Stromal cell of bone marrow (primary cell): ENCODE data around the gene MRPL58.
"Not testable (repeated sequence)": the region's sequence is repeated elsewhere in the genome, so short reads cannot be mapped to it uniquely, and the experiment has no call there.

Experiments
- DNase-seq: peaks from one replicate; pipeline ENCODE4 v3.0.0-alpha.2; 2012; ENCODE audit warnings: low read depth

The MRPL58 gene

DNA sequence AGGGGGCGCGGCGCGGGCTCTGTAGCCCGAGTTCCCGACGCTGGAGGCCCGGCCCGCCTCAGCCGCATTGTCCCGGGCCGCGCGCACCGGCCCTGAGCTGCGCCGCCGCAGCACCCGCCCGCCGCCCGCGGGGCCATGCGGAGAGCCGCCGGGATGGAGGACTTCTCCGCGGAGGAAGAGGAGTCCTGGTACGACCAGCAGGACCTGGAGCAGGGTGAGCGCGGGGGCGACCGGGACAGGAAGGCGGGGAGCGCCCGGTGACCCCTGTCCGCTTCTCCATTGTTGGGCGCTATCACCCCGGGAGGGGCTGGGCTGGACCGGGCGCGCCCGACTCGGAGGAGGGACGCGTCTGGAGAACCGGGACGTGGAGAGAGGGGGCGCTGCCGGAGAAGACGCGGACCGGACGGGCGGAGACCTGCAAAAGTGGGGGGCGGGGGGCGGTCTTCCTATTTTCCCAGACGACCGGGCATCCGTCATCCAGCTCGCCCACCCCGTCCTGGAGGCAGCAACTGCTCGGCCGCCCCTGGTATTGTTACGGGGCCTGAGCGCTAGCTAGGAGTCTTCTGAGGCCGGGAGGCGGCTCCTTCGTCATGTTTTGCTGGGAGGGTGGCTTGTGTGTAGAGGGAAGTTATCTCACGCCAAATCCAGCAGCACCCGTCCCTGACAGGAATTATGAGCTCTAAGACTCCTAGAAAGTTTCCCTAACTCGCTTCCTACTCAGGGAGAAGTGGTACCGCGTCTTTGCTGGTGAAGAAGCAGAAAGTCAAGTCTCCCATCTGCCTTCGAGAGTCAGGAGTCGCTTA lies 24.4 kb upstream of the MRPL58 start:
- peak; percentile 79 for DNase-seq

- no peak for DNase-seq
Observed at GRCh38 chr17:74990581-74991105, 21.8 kb upstream of the MRPL58 start.

DNA sequence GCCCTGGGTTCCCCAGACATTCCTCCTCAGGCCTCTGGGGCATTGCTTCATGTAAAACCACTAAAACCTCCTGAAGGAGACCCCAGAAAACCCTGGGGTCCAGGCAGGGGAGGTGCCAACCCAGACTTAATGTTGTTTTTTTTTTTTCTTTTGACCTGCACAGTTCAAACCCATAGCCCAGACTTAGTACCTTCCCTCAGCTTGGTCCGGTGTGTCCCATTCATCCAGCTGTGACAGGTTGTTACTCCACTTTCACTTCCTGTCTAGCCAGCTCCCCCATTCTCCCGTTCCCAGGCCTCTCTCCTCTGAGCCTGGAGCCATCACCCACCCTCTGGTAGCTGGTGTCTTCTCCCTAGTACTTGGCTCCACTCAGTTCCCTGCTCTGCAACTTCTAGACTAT lies 20.2 kb upstream of the MRPL58 start:
- no peak for DNase-seq

- no peak for DNase-seq
Observed at GRCh38 chr17:74994440-74994839, 18.0 kb upstream of the MRPL58 start.

DNA sequence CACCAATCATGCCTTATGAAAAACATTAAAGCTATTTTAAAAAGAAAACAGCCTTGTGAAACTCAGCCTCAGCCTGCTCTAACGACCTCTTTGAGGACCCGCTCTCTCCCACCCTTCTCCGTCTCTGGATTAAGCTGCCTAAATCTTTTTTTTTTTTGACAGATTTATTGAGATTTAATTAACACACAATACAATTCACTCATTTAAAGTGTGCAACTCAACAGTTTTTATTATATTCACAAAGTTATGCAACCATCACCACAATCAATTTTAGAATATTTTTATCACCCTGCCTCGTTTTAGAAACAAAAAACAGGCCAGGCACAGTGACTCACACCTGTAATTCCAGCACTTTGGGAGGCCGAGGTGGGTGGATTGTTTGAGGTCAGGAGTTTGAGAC lies 16.6 kb upstream of the MRPL58 start:
- no peak for DNase-seq

GRCh38 chr17:74998783-74999182 lies 13.7 kb upstream of the MRPL58 start:
- no peak for DNase-seq

DNA sequence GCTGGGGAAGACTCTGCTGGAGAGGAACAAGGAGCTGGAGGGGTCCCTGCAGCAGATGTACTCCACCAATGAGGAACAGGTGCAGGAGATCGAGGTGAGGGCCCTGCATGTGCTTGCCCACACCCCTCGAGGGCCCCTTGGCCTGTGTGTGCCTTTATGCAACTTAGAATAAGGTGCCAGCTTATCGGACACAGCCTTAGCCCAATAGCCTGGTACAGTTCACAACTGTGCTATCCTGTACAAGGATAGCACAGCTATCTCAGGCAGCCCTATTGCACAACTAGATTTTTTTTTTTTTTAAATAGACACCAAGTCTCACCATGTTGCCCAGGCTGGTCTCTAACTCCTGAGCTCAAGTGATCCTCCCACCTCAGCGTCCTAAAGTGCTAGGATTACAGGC lies 12.9 kb upstream of the MRPL58 start:
- no peak for DNase-seq

DNA sequence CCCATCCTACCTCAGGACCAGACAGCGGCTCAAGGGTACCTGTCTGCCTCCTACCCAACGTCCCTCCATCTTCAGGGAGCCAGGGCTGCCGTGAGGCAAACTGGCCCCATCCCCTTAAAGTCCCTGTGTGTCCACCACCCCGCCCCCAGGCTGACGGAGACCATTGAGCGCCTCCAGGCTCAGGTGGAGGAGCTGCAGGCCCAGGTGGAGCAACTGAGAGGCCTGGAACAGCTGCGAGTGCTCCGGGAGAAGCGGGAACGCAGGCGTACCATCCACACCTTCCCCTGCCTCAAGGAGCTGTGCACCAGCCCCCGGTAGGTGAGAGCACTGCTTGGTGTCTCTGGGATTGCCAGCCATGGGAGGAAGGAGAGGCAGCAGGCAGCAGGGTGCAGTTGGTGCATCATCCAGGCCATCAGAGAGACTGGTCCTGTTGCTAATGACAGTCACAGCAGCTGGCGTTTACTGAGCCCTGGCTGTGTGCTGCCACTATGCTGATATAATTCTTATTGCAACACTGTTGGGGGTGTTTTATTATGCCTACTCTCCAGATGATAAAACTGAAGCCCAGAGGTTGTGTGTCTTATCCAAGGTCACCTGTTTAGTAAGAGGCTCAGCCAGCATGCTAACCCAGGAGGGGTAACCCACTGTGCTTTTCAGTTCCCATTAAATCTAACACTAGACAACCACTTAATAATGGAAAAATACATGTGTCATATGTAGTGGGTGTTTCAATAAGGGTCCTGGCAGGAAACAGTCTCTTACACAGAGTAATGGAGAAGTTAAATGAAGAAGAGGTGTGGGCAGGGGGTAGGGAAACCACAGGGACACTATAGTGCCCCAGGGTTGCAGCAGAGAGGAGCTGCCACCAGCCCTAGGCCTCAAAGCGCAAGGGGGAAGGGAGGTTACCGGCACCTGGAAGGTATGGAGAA lies 10.3 kb upstream of the MRPL58 start:
- DNase-seq, result no peak

- no peak for DNase-seq
Observed at GRCh38 chr17:75003070-75003956, 9.2 kb upstream of the MRPL58 start.

GRCh38 chr17:75003957-75004355 lies 8.5 kb upstream of the MRPL58 start:
- no peak for DNase-seq

GRCh38 chr17:75004371-75004770 lies 8.1 kb upstream of the MRPL58 start:
- no peak for DNase-seq

DNA sequence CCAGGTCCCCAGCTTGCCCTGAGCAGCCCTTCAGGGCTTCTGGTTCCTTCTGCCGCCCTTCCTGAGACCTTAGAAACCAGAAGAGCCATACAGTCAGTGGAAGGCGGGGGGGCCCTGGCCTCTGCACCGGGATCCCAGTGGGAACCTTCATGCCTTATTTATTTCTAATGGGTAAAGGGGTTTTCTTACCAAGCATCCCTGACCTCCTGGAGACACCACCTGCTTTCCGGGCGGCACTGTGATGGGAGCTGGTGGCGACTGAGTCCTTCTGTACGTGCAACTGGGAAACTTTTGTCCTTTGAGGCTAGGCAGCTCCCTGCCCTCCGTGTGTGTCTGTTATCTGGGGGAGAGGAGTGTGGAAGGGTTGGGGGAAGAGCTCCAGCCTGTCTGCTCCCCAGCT lies 7.2 kb upstream of the MRPL58 start:
- no peak for DNase-seq

DNA sequence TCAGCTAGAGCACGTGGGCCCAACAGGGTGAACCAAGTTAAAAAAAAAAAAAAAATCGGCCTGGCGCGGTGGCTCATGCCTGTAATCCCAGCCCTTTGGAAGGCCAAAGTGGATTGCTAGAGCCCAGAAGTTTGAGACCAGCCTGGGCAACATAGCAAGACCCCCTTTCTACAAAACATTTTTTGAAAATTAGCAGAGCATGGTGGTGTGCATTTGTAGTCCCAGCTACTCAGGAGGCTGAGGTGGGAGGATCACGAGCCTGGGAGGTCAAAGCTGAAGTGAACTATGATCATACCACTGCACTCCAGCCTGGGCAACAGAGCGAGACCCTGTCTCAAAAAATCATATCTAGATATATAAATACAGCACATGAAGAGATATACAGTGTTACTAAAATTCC lies 6.4 kb upstream of the MRPL58 start:
- not testable (repeated sequence) for DNase-seq

DNA sequence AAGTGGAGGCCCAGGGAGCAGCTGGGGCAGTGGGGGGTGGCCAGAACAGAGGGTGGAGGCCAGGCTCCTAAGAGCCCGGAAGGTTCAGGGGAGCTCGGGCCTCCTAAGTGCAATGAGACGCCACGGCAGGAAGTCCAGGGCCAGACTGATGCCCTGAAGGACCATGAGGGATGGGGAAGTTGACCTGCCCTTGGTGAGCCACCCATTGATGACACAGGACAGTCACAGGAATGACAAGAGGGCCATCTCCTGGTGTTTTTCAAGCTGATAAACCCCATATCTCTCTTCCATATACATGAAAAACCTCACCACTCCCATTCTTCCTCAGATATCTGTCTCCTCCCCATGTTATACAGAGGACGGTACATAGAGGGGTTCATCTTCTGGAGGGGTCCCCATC lies 5.8 kb upstream of the MRPL58 start:
- DNase-seq, result no peak

GRCh38 chr17:75008373-75008772 lies 4.1 kb upstream of the MRPL58 start:
- DNase-seq, result no peak

- no peak for DNase-seq
Observed at GRCh38 chr17:75009139-75009724, 3.2 kb upstream of the MRPL58 start.

GRCh38 chr17:75010683-75011400 lies 1.6 kb upstream of the MRPL58 start:
- peak; percentile 41 for DNase-seq

GRCh38 chr17:75011401-75012095 lies 922 bp upstream of the MRPL58 start:
- DNase-seq, result peak; percentile 51

DNA sequence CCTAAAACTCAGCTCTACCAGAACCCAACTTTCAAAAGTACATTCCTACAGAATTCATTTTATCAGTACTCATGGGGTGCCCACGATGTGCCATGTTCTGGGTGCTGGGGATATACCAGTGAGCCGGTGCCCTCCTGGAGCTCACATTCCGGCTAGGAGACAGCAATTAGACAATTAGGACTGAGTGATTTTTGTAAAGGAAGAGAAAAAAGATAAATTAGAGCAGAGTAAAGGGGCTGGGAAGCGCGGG lies 449 bp upstream of the MRPL58 start:
- DNase-seq, result no peak

DNA sequence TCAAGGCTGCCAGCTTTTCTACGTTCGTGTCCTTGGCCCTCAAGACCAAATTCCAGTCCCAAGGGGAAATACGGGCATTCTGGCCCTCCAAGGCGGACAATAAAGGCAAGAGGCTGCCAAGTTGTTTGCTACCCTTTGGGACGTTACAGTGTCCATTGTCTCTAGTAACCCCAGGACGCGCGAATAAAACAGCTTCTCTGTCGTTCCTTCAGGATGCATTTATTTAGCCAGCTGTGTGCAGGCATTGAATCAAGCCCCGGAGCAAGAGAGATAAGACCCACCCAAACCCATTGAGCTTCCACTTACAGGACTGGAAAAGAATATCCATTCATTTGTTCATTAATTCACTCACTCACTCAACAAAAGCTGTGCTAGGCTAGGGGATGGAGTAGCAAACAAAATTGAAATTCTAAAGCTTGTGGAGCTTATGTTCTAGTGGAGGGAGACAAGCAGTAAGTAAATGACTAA lies 656 bp downstream of the MRPL58 start:
- no peak for DNase-seq
